ENCODE measurements around the gene PACSIN1.

PACSIN1 gene

DNA sequence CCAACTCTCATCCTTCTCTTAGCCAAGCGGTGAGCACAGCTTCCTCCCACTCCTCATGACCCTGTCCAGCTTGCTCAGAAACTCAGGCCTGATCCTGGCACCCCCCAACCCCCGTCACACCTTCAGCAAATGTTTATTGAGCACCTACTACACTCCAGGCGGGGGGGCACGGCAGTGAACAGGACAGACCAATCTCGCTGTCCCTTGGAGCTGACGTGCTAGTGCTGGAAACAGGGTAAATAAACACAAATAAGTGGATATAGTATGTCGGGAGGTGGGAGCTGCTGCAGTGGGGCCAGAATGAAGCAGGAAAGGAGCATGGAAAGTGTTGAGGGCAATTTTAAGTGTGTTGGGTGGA lies 97.6 kb downstream of the PACSIN1 start:
- ChIA-PET CTCF (no interaction called here), POLR2A (no interaction called here)
- Histone ChIP-seq H3K36me3 (ENCODE audit: control insufficient read depth in 2 of 2, insufficient read depth in 1 of 2, low read length in 2 of 2) (no peaks in the 10 kb centered on the region), H3K4me1 (ENCODE audit: control insufficient read depth, insufficient read depth, low read length) (no peaks in the 10 kb centered on the region), H3K4me3 (ENCODE audit: low read depth, low read length) (no peak overlapping the region), H3K27ac (ENCODE audit: extremely low read depth, low read depth, low read length) (no peak overlapping the region), H3K9me3 (ENCODE audit: control insufficient read depth, insufficient read depth, low read depth, low read length) (no peaks in the 10 kb centered on the region)
- TF ChIP-seq EGR2 (tag by site-specific recombination; IDR thresholded peaks at IDR 0.05; ENCODE audit: low read depth): peak; percentile 33; the same call in 1 of the 2 replicates
- TF ChIP-seq REPIN1 (tag by site-specific recombination; IDR thresholded peaks at IDR 0.05; ENCODE audit: low read depth): no peak
- TF ChIP-seq, protein P1, sequence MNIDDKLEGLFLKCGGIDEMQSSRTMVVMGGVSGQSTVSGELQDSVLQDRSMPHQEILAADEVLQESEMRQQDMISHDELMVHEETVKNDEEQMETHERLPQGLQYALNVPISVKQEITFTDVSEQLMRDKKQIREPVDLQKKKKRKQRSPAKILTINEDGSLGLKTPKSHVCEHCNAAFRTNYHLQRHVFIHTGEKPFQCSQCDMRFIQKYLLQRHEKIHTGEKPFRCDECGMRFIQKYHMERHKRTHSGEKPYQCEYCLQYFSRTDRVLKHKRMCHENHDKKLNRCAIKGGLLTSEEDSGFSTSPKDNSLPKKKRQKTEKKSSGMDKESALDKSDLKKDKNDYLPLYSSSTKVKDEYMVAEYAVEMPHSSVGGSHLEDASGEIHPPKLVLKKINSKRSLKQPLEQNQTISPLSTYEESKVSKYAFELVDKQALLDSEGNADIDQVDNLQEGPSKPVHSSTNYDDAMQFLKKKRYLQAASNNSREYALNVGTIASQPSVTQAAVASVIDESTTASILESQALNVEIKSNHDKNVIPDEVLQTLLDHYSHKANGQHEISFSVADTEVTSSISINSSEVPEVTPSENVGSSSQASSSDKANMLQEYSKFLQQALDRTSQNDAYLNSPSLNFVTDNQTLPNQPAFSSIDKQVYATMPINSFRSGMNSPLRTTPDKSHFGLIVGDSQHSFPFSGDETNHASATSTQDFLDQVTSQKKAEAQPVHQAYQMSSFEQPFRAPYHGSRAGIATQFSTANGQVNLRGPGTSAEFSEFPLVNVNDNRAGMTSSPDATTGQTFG (tag by site-specific recombination; IDR thresholded peaks at IDR 0.05; ENCODE audit: borderline replicate concordance): no peak
- TF ChIP-seq, protein P2, sequence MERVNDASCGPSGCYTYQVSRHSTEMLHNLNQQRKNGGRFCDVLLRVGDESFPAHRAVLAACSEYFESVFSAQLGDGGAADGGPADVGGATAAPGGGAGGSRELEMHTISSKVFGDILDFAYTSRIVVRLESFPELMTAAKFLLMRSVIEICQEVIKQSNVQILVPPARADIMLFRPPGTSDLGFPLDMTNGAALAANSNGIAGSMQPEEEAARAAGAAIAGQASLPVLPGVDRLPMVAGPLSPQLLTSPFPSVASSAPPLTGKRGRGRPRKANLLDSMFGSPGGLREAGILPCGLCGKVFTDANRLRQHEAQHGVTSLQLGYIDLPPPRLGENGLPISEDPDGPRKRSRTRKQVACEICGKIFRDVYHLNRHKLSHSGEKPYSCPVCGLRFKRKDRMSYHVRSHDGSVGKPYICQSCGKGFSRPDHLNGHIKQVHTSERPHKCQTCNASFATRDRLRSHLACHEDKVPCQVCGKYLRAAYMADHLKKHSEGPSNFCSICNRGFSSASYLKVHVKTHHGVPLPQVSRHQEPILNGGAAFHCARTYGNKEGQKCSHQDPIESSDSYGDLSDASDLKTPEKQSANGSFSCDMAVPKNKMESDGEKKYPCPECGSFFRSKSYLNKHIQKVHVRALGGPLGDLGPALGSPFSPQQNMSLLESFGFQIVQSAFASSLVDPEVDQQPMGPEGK (tag by site-specific recombination; IDR thresholded peaks at IDR 0.05): 0 out of 2 replicates have a peak, but pooled peaks have one; percentile 16
- TF ChIP-seq BCL11A (tag by site-specific recombination; IDR thresholded peaks at IDR 0.05; ENCODE audit: low read depth): no peak
- peak; percentile 99 for TF ChIP-seq ZNF664 (tag by site-specific recombination; IDR thresholded peaks at IDR 0.05)
- TF ChIP-seq, protein P3, sequence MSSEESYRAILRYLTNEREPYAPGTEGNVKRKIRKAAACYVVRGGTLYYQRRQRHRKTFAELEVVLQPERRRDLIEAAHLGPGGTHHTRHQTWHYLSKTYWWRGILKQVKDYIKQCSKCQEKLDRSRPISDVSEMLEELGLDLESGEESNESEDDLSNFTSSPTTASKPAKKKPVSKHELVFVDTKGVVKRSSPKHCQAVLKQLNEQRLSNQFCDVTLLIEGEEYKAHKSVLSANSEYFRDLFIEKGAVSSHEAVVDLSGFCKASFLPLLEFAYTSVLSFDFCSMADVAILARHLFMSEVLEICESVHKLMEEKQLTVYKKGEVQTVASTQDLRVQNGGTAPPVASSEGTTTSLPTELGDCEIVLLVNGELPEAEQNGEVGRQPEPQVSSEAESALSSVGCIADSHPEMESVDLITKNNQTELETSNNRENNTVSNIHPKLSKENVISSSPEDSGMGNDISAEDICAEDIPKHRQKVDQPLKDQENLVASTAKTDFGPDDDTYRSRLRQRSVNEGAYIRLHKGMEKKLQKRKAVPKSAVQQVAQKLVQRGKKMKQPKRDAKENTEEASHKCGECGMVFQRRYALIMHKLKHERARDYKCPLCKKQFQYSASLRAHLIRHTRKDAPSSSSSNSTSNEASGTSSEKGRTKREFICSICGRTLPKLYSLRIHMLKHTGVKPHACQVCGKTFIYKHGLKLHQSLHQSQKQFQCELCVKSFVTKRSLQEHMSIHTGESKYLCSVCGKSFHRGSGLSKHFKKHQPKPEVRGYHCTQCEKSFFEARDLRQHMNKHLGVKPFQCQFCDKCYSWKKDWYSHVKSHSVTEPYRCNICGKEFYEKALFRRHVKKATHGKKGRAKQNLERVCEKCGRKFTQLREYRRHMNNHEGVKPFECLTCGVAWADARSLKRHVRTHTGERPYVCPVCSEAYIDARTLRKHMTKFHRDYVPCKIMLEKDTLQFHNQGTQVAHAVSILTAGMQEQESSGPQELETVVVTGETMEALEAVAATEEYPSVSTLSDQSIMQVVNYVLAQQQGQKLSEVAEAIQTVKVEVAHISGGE (tag by site-specific recombination; conservative IDR thresholded peaks at IDR 0.05; ENCODE audit: low read depth): no peak
- TF ChIP-seq ZNF169 (tag by site-specific recombination; IDR thresholded peaks at IDR 0.05): no peak

DNA sequence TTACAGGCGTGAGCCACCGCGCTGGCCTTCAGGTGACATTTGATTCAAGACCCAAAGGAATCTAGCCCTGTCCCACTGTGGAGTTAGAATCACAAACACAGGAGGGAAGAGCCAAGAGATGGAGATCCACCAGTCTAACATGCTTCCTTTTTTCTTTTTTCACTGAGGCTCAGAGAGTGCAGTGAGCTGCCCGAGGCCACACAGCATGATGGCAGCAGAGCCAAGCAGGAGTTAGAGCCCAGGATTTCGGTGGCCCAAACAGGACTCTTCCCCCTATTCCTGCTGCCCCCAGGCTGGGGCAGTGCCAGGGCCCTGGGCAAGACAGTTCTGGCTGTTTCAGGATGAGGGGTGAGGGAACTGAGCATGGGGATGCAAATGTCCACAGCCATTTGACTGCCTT lies 98.3 kb downstream of the PACSIN1 start:
- CTCF ChIA-PET: interaction anchor here (0.9 kb wide), 1 partner anchor 44 kb away, joined by 4 read pairs; no protein-coding TSS in a partner anchor
- Histone ChIP-seq H3K4me3 (ENCODE audit: low read depth, low read length) (no peak overlapping the region), H3K9me3 (ENCODE audit: control insufficient read depth, insufficient read depth, low read depth, low read length) (no peaks in the 10 kb centered on the region), H3K27ac (ENCODE audit: extremely low read depth, low read depth, low read length) (no peak overlapping the region), H3K4me1 (ENCODE audit: control insufficient read depth, insufficient read depth, low read length) (no peaks in the 10 kb centered on the region), H3K36me3 (ENCODE audit: control insufficient read depth in 2 of 2, insufficient read depth in 1 of 2, low read length in 2 of 2) (no peaks in the 10 kb centered on the region)
- TF ChIP-seq, protein P4, sequence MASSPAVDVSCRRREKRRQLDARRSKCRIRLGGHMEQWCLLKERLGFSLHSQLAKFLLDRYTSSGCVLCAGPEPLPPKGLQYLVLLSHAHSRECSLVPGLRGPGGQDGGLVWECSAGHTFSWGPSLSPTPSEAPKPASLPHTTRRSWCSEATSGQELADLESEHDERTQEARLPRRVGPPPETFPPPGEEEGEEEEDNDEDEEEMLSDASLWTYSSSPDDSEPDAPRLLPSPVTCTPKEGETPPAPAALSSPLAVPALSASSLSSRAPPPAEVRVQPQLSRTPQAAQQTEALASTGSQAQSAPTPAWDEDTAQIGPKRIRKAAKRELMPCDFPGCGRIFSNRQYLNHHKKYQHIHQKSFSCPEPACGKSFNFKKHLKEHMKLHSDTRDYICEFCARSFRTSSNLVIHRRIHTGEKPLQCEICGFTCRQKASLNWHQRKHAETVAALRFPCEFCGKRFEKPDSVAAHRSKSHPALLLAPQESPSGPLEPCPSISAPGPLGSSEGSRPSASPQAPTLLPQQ (tag by site-specific recombination; IDR thresholded peaks at IDR 0.05): no peak
- TF ChIP-seq ZNF768 (tag by site-specific recombination; IDR thresholded peaks at IDR 0.05): peak; percentile 81
- POLR2A ChIA-PET: no interaction called here

DNA sequence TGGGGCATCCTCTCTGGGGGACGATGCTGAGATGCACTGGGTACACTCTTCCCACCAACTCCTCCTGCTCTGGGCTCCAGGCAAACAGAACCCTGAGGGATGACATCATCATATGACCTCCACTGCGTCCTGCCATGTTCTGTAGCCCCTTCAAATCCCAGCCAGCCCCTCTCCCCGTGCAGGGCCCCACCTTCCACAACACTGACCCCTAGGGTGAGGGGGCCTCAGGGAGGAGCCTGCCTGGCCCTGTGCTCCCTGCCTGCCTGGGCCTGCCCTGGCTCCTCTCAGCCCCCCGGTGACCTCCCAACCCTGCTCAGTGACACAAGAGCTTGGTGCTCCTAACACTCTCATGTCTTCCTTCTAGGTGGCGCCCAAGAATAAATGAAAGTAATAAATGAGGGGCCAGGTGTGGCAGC lies 99.9 kb downstream of the PACSIN1 start:
- POLR2A ChIA-PET: no interaction called here
- no peaks in the 10 kb centered on the region for H3K4me1 ChIP-seq (ENCODE audit: control insufficient read depth, insufficient read depth, low read length)

More for the DNA sequence above, 99.9 kb downstream of the PACSIN1 start:
- Histone ChIP-seq H3K36me3 (ENCODE audit: control insufficient read depth in 2 of 2, insufficient read depth in 1 of 2, low read length in 2 of 2) (no peaks in the 10 kb centered on the region), H3K27ac (ENCODE audit: extremely low read depth, low read depth, low read length) (no peak overlapping the region), H3K9me3 (ENCODE audit: control insufficient read depth, insufficient read depth, low read depth, low read length) (no peaks in the 10 kb centered on the region), H3K4me3 (ENCODE audit: low read depth, low read length) (no peak overlapping the region)
- peak; percentile 75 for TF ChIP-seq ZNF600 (tag by site-specific recombination; IDR thresholded peaks at IDR 0.05)
- TF ChIP-seq GLIS2 (tag by site-specific recombination; IDR thresholded peaks at IDR 0.05): peak; percentile 45; the same call in 1 of the 2 replicates
- no peak for TF ChIP-seq ZNF768 (tag by site-specific recombination; IDR thresholded peaks at IDR 0.05)
- TF ChIP-seq, protein P5, sequence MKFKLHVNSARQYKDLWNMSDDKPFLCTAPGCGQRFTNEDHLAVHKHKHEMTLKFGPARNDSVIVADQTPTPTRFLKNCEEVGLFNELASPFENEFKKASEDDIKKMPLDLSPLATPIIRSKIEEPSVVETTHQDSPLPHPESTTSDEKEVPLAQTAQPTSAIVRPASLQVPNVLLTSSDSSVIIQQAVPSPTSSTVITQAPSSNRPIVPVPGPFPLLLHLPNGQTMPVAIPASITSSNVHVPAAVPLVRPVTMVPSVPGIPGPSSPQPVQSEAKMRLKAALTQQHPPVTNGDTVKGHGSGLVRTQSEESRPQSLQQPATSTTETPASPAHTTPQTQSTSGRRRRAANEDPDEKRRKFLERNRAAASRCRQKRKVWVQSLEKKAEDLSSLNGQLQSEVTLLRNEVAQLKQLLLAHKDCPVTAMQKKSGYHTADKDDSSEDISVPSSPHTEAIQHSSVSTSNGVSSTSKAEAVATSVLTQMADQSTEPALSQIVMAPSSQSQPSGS (tag by site-specific recombination; IDR thresholded peaks at IDR 0.05; ENCODE audit: low read depth): peak; percentile 89
- TF ChIP-seq OSR2 (tag by site-specific recombination; IDR thresholded peaks at IDR 0.05): no peak
- TF ChIP-seq BCL11B (tag by site-specific recombination; IDR thresholded peaks at IDR 0.05; ENCODE audit: low read depth): no peak
- peak; percentile 40; the same call in 1 of the 2 replicates for TF ChIP-seq ZIC2 (tag by site-specific recombination; IDR thresholded peaks at IDR 0.05)
- TF ChIP-seq ZNF629 (tag by site-specific recombination; IDR thresholded peaks at IDR 0.05): peak; percentile 55; the same call in 1 of the 2 replicates
- TF ChIP-seq, protein P2 (tag by site-specific recombination; IDR thresholded peaks at IDR 0.05): 0 out of 2 replicates have a peak, but pooled peaks have one; percentile 22
- CTCF ChIA-PET: interaction anchor here (0.8 to 2.3 kb wide), 2 partner anchors 44 to 105 kb away, joined by 3 to 5 read pairs; no protein-coding TSS in a partner anchor

Measured in HEK293 (cell line).